Measurements from ENCODE around the gene IP6K2.

Gene IP6K2

DNA sequence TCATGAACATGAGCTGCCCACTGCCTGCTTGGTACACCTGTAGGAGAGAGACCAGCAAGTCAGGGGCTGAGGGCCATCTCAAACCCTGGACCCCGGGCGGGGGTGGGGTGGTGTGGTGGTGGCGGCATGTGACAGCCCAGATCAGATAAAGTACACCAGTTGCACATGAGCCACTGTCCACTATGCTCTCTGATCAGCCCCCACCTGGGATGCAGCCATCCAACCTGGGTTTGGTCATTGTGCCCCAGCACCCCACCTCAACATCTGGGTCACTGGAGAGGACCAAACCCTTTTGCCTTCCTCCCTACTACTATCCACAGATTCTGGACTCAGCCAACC lies 28.3 kb downstream of the IP6K2 start:
- DNase-seq (ENCODE audit: low read depth): no peak

DNA sequence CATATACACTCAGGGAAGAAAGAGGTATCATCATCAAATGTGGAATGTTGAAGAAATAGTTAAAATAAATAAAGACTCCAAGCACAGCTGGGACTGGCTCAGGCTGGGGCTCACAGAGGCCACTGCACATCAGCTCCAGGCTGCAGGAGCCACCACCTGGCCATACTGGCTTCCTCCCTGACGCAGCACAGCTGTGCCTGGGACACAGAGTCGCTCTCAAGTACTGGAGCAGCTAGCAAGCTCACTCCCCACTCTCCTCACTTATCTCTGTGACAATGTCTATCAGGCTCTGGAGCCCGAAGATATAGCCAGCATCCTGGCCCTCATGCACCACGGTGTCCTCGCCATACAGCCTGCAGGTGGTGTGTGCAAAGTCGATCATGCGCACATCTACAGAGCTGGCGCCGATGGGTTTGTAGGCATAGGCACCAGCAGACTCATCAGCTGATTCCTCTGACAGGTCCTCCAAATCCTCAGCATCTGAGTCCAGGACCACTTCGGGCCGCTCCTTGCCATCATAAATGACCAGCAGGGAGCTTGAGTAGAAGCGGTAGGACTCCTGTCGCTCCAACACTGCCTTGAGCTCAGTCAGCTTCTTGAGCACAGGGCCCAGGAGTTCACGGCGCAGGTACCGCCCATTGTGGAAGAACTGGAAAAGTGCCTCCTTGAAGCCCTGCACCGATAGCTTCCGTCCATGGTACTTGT lies 28.8 kb downstream of the IP6K2 start:
- no peak for DNase-seq (ENCODE audit: low read depth)

DNA sequence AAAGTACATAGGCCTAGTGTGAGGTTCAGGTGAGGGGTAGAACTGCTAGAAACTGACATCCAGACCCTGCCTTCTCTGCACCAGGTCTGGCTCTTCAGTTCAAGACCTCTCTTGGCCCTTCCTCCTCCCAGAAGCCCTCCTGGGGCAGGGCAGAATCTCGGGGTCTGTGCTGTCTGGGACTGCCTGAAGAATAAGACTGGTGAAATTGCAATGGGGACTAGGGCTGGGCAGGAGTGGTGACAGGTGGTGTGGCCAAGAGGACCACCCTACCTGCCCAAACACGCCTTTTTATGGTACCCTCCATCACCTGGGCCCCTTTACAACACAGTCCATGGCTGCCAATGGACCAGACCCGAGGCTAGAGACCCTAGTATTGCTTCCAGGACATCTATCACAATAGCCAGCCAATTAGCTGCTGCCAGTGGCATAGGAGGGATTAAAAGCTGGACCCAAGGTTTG lies 29.8 kb downstream of the IP6K2 start:
- DNase-seq (ENCODE audit: low read depth): no peak

DNA sequence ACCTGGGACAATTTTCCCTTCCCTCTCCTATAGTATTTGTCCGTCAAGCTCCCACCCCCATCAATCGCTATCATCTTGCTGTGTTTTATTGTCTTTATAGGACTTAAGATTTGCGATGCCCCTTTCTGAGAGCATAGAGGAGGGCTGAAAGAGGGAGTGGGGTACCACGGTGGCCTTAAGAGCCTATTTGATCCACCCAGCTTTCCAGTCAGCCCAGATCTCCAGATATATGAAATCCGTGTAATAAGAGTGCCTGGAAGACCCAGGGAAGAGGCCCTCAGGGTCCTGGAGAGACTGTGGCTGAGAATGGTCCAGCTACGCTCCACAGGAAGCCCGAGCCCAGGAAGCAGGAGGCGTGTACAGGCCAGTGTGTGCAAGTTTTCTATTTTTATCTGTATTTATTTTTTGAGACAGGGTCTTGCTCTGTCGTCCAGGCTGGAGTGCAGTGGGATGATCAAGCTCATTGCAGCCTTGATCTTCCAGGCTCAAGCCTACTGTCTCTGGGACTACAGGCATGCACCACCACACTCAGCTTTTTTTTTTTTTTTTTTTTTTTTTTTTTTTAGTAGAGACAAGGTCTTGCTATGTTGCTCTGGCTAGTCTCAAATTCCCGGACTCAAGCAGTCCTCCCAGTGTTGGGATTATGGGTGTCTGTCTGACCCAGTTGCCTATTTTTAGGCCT lies 30.3 kb downstream of the IP6K2 start:
- DNase-seq (ENCODE audit: low read depth): no peak

DNA sequence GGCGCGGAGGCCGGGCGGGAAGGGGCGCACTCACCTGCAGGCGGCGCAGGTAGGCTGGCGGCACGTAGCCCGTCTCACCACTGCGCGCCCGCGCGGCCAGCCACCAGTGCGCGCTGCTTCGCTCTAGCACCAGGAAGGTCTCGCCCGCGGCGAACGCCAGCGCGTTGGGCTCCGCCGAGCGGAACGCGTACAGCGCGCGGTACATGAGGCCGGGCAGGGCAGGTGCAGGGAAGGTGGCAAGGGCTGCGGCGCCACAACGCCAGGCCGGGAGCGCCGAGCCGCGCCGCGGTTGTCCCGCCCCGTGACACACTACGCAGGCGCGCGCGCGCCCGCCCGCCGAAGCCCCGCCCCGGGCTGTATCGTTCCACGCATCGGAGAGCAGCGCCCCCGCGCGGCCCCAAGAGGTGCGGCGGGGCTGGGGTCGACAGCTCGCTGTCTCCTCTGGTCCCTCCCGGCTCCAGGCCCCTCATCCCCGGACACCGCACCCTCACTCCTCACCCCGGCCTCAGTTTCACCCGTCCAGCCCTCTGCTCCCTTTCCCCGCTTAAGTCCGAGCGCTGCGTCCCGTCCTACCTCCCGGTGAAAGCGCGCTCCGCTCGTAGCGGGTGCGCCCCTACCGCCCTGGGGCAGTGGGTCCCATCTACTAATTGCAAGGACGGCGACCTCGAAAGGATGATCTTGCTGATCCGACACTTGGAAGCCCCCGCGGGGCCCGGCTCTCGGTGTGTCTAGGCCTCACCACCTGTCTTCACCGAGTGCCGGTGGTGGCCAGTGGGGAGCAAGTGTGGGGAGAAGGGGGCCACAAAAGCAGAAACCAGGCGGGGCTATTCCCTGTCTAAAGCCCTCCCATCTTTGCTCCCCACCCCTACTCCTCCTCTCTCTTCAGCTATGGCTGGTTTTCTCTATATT lies 31.2 kb downstream of the IP6K2 start, which contains the start of gene NCKIPSD:
NCKIPSD (minus strand) TSS at position 313 of the 909 bp plus-strand sequence; CDS start at position 205, 108 bp downstream.
- DNase-seq (ENCODE audit: low read depth): peak; percentile 77

DNA sequence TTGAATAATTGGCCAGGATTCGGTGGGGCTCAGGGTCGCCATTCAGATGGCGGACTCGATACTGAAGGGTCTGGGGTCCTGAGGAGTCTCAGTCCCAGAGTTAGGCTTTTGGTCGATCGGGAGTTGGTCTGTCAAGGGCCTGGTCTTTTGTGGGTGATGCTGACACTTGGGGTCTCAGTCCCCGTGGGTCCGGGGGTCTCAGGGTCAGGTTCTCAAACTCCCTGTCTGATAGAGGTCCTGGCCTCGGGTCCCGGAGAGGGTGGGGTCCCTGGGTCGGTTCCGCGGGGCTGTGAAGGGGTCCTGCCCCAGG lies 31.8 kb downstream of the IP6K2 start:
- no peak for DNase-seq (ENCODE audit: low read depth)

DNA sequence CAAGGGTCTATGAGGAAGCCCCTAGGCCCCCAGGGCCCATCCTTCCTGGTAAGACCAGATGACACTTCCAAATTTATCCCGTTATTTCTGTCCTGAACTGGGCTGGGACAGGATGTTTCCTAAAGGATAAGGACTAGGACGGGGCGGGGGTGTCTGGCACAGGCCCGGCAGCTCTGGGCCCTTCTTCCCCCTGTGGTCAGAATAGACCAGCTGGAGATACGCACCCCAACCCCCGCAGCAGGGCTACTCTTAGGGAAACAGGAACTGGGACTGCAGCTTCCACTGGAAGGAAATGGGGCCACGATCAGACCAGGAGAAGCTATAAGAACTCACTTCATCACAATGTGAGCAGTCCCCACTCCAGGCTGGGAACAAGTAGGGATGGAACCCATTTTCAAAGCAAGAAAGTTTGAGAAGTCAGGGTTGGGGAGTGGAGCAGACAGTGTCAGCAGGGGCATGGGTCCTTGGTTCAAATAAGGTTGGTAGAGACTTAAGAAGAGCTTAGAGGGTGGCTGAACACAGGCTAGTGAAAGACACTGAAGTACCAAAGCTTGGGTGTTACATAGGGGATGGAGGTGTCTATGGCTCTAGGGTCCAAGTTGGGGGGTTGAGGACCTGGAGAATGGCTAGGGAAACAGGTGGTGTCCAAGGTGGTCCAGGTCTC lies 32.4 kb downstream of the IP6K2 start:
- DNase-seq (ENCODE audit: low read depth): no peak

DNA sequence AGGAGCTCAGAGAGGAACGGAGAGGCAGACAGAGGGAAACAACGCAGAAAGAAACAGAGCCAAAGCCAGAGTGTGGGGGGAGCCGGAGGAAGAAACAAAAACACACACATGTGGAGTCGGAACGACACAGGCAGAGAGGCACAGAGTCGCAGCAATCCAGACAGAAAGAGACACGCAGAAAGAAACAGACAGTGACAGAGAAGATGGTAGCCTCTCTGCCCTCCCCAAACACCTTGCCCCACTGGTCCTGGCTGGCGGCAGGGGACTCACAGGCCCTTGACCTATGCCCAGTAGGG lies 33.0 kb downstream of the IP6K2 start:
- DNase-seq (ENCODE audit: low read depth): no peak

DNA sequence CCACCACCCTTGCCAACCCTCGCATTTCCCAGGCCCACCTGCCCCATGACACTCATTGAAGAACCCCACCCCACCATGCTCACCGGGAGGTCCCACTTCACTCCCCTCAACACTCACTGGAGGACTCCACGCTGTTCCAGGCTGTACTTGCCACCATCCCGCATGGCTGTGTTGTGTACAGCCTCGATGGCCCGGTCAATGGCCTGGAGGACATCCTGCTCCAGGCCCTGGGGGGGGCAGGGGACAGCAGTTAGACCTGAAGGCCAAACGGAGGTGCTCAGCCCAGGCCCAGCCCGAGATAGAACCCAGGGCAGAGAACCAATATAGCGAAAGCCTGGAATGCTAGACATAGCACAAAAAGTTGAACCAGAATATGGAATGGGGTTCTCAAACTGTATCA lies 34.2 kb downstream of the IP6K2 start:
- no peak for DNase-seq (ENCODE audit: low read depth)

DNA sequence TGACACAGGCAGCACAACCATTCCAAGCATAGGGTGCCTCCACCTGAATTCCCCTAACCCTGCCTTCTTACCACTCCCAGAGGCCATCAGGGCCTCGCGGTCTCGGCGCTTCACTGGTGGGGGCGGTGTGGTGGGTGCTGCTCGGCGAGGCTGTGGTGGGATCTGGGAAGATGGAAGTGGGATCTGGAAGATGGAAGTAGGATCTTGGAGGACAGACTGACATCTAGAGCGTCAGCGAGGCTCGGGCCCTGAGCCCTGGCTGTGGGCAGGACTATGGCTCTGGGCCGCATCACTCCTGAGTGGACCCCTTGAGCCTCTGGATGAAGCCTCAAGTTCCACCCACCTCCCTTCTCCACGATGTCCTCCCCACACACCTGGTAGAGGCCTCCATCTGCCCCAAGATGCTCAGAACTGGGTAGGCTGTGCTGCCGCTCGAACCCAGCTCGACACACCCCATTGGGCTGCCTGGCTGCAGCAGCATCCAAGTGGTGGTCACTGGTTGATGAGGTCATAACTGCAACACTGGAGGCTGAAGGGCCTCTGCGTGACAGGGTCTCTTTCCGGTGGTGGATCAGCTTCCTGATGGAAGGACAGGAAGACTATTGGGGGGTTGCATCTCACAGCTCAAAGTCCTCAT lies 34.9 kb downstream of the IP6K2 start:
- no peak for DNase-seq (ENCODE audit: low read depth)

DNA sequence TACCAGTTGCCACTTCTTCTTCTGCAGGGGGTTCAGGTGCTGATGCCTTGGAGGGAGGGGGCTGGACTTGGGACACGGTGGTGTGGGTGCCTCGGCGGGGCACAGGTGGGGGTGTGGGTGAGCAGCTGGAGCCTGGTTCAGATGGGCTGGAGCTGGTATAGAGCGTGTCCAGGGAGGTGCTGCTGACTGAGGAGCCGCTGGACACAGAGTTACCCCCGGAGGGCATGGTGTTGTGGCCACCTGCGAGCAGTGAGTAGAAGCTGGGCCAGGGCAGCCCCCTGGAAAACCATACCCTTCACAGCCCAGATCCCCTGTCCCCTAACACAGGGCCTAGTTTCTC lies 35.5 kb downstream of the IP6K2 start:
- no peak for DNase-seq (ENCODE audit: low read depth)

DNA sequence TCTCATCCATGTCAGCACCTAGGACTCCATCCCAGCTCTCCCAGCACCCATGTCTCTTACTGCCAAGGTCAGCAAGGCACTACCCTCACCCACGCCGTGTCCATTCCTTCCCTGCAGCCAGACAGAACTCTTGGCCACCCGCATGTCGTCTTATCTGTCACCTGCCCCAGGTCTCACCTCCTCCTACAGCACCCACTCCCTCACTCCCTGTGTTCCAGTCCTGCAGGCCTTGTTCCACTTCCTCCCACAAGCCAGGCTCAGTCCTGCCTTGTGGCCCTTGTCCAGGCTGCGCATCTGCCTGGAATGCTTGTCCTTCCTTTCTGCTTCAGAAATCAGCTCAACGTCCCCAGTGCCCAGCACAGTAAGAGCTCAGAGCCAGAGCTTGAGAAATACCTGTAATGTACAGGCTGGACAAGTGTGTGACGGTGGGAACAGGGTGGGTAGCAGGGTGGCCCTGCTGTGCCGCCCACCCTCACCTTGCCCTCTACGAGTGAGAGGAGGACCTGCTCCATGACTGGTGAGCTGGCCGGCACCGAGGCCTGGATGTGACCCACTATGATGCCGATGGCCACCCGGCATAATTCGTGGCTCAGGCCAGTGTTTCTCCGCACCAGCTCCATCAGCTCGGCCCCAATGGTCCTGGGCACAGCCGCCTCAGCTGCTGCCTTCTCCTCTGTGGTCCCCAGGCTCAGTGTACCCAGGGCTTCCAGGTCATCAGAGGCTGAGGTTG lies 36.0 kb downstream of the IP6K2 start:
- no peak for DNase-seq (ENCODE audit: low read depth)

DNA sequence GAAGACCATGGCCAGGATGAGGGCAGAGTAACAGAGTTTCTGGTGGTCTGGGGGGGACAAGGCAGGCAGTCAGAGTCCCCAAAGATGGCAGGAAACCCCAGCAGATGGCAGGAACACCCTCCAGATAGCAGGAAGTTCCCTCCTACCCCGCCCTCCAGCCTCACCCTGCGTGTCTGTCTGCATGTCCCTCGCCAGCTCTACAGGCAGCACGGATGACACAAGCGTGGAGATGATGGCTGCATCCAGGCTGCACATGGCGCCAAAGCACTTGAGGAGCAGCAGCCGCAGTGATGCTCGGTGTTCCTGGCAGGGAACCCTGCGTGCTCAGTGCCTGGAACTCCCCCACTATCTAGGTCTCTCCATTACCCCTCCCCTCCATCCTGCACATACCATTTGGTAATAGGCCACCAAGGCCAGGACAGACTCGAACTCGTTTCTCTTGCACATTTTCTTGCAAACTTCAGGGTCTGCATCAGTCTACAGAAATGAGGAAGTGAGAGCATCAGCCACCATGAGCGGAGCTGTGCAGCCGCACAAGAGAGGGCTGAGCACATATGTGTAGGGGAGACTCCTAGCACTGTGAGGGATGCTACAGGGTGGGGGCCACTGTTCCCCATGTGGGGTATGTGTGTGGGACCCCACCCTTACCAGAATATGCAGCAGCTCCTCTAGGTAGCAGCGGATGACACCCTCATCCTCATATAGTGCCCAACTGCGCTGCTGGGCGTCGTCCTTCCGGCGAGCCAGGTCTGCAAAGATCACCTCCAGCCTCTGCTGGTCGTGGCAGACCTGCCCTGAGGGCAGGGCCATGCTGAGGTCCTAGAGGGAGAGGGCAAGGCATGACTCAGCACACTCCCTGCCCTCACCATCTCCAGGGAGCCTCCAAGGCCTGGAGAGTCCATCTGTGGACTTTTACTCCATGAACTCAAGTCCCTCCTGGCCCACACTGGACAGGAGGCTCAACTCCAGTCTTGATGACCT lies 37.3 kb downstream of the IP6K2 start:
- DNase-seq (ENCODE audit: low read depth): no peak

DNA sequence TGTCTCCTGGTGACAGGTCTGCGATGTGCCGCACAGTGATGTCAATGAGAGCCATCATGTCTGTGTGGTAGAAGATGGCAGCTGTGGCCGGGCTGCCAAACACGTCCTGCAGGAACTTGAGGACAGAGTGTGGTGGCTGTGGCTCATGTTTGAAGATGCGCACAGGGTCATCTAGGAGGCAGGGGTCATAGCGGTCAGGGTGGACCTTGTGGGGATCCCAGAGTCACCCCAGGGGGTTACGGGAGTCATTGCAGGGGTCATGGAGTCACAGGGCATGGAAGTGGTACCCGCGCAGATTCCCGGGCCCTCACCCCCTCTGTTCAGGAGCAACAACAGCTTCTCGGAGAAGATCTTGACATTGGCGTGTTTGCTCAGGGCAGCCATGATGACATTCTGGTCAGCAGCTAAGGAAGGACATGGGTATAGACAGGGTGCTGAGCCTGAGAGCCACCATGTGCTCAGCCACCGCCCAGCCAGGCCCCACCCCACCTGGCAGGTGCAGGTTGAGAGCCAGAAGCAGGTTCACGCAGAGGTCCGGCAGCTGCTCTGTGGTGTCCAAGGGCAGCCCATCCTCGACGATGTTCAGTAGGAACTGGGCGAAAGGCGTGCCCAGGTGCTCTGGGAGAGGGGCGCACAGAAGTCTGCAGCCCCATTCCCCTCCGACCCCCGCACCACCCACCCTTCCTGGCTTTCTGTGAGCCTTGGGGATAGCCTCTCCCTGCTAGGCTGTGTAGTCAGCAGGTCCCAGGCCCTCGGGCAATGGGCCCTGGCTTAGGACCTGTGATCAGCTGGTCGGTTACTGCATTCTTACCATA lies 38.2 kb downstream of the IP6K2 start:
- DNase-seq (ENCODE audit: low read depth): no peak

DNA sequence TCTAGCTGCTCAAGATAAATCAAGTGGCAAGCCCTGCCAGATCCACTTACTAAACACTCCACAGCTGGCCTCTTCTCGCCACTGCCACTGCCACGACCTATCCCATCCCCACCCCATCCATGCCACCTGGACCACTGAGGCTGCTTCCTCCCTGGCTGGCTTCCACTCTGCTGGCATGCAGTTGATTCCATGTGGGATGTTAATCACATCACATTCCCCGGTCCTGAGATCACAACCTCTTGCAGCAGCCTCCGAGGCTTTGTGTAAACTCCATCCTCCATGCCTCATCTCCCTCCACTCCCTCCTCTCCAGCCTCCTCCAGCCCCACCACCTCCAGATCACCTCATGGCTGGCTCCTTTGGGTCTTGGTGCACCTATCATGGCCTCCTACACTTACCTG lies 39.0 kb downstream of the IP6K2 start:
- DNase-seq (ENCODE audit: low read depth): no peak

DNA sequence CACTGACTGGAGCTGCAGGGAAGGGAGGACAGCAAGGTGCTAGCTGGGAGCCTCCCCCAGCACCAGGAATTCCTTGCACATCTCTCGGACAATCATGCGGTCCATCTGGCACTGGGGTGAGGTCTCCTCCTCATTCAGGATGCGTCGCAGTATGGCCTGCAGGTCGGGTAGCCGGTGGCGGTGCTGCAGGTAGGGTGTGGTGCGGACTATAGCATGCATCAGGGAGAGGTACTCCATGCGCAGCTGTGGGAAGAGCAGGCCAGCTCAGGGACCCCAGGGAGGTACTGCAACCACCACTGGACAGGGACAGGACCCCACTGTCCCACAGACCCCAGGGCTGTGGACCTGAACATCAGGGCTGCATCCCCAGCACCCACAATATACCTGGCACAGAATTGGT lies 42.5 kb downstream of the IP6K2 start:
- no peak for DNase-seq (ENCODE audit: low read depth)

DNA sequence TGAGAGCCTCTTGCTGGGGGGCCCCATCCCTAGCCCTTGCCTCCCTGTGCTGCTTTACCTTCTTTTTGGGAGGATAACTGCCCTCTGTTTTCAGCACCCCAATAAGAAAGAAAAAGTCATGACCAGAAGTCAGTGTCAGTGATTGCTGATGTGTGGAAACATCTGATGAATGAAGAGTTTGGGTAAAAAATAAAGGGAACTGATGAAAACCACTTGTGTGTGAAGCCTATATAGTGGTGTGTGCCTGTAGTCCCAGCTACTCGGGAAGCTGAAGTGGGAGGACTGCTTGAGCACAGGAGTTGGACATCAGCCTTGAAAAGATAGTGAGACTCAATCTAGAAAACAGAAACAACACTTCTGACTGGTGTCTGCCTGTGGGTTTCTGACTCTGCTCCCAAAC lies 44.5 kb downstream of the IP6K2 start:
- no peak for DNase-seq (ENCODE audit: low read depth)

DNA sequence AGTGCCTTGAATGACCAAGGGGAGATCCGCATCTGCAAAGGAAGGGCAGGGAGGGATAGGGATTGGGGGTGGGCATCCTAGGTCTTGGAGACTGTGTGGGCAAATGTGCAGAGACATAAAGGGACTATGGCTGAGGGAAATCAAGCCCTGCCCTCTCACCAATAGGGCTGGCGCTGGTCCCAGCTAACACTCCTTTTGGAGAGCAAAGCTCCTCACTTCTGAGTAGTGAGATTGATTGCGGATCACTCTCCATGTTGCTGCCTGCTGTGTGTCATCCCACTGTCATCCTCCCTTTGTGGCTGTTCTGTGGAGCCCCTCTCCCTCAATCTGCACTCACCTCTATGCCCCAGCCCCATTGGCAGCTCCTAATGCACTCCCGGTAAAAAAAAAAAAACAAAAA lies 52.1 kb downstream of the IP6K2 start:
- no peak for DNase-seq (ENCODE audit: low read depth)

DNA sequence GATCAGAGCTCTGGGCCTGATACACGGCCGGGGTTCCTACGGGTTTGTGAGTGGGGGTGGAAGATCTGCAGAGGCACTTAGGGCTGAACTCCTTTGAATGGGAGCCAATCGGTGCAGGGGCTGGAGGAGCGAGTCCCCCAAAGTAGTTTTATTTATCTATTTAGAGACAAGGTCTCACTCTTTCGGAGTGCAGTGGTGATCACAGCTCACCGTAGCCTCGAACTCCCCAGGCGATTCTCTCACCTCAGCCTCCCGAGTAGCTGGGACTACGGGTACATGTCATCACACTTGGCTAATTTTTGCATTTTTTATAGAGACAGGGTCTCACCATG lies 52.7 kb downstream of the IP6K2 start:
- no peak for DNase-seq (ENCODE audit: low read depth)

All from T-helper 22 cell (primary cell).